GM23248 (cell line): ENCODE data around the gene TBL1XR1.

ENCODE experiments used
- EZH2 ChIP-seq: fragments of 200-600 bp; sonication (generic); IDR thresholded peaks from 2 replicates; pipeline ENCODE4 v1.6.1; 2018; ENCODE audit warnings: antibody characterized with exemption, mild to moderate bottlenecking; ENCODE audit not compliant: insufficient read depth, poor library complexity, severe bottlenecking
- EZH2phosphoT487 ChIP-seq: fragments of 200-600 bp; sonication (generic); IDR thresholded peaks from 2 replicates; pipeline ENCODE4 v1.6.1; 2018; ENCODE audit warnings: antibody characterized with exemption, moderate library complexity, mild to moderate bottlenecking, low read depth; ENCODE audit not compliant: insufficient read depth

DNA sequence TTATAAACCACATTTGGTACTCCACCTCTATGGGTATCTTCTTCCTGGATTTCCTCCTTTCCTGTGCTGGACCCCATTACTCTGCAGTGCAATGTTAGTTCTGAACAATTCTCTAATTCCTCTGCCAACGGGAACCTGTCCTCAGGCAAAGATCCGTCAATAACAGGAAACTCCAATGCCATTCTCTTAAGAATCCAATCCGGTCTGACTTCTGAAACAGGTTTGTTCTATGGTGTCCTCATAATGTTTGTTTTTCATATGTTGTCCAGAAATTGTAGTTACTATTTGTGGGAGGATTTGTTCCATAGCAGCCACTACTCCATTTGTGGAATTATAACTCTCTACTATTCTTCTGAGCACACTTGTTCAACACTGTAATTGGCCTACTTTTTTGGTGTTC is 112.7 kb downstream of the TBL1XR1 start:
- no peak for TF ChIP-seq EZH2
- TF ChIP-seq EZH2phosphoT487 = no peak
